Measurements from ENCODE around the gene RHPN2. TPM values are rescaled to one million over a fixed set of nuclear protein-coding genes. Genes with fewer than 3 reads are reported as not detected.

RHPN2 gene
- total and polyA plus RNA-seq, 2 experiments from 2014 or later: 11.7 to 21.7 TPM

DNA sequence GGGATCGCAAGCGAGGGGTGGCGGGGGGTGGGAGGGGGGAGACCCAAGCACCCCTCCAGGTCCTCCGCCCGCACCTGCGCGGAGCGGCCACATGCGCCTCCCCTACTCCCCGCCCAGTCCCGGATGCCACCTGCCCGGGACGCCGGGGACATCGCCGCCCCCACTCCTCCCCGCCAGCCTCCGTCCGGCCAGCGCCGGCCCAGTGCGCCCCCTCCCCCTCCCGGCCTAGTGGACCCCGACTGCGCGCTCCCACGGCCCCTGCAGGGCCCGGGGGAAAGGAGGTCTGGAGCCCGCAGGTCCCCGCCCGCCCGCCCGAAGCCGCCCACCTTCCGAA, 263 bp downstream of the RHPN2 start:
- H3K27me3 ChIP-seq: peaks cover 3% of the 10 kb centered on the region
- TF ChIP-seq, protein P1, sequence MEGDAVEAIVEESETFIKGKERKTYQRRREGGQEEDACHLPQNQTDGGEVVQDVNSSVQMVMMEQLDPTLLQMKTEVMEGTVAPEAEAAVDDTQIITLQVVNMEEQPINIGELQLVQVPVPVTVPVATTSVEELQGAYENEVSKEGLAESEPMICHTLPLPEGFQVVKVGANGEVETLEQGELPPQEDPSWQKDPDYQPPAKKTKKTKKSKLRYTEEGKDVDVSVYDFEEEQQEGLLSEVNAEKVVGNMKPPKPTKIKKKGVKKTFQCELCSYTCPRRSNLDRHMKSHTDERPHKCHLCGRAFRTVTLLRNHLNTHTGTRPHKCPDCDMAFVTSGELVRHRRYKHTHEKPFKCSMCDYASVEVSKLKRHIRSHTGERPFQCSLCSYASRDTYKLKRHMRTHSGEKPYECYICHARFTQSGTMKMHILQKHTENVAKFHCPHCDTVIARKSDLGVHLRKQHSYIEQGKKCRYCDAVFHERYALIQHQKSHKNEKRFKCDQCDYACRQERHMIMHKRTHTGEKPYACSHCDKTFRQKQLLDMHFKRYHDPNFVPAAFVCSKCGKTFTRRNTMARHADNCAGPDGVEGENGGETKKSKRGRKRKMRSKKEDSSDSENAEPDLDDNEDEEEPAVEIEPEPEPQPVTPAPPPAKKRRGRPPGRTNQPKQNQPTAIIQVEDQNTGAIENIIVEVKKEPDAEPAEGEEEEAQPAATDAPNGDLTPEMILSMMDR (IDR thresholded peaks at IDR 0.05; ENCODE audit: low read depth, low read length): no peak
- peak overlapping the region; percentile 59 for H3K4me3 ChIP-seq
- DNase-seq (ENCODE audit: low read depth in 1 of 2, low spot score in 1 of 2): peak in 1 of 2 donors; percentile 53
- H3K36me3 ChIP-seq: no peaks in the 10 kb centered on the region
- H3K4me1 ChIP-seq (ENCODE audit: low read depth): peaks cover 5% of the 10 kb centered on the region
- no peaks in the 10 kb centered on the region for H3K9me3 ChIP-seq (ENCODE audit: low read depth)
- H3K27ac ChIP-seq: no peak overlapping the region

DNA sequence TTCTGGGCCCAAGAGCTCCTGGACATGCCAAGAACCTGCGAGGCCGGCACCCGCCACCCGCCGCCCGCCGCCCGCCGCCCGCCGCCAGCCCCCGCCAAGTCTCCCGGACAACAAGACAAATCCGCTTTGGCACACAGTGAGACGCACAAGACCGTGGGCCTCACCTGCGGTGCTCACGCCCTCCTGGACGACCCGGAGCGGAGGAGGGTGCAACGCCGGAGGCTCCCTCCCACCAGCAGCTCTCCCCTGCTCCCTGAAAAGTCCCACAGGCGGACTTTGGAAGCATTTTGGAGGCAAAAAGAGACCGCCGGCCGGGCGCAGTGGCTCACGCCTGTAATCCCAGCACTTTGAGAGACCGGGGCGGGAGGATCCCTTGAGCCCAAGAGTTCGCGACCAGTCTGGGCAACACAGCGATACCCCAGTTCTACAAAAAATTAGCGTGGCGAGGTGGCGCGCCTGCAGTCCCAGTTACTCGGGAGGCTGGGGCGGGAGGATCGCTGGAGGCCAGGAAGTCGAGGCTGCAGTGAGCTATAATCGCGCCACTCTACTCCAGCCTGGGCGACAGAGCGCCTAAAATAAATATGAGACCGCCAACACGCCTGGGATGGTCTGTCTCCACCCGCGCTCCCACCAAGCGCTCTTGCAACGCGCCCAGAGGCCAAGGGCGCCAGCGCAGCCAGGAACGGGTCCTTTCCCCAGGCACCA, 783 bp downstream of the RHPN2 start:
- Histone ChIP-seq H3K4me3 (peak overlapping the region; percentile 59), H3K4me1 (ENCODE audit: low read depth) (peaks cover 5% of the 10 kb centered on the region), H3K27me3 (peaks cover 3% of the 10 kb centered on the region), H3K27ac (no peak overlapping the region), H3K36me3 (no peaks in the 10 kb centered on the region), H3K9me3 (ENCODE audit: low read depth) (no peaks in the 10 kb centered on the region)
- TF ChIP-seq, protein P1 (IDR thresholded peaks at IDR 0.05; ENCODE audit: low read depth, low read length): no peak
- peak in 1 of 2 donors; percentile 15 for DNase-seq (ENCODE audit: low read depth in 1 of 2, low spot score in 1 of 2)

DNA sequence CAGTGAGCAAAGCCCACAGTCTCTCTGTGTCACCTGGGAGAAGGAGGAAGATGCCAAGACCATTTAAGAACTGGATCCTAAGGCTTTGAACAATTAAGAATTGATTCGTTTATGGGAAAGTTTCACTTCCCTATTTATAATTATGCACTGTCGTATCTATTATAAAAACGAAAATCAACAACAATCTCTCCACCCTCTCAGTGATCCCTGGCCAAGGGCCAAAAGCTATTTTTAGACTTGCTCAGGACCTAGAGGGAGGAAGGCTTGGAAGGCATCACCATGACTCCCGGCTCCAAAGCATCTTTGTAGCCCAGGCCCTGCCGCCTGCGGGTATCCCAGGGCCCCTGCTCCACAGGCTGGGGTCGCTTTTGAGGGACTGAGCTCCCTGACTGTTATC, 1.3 kb downstream of the RHPN2 start:
- Histone ChIP-seq H3K4me1 (ENCODE audit: low read depth) (peaks cover 5% of the 10 kb centered on the region), H3K4me3 (peak overlapping the region; percentile 59), H3K27me3 (peaks cover 3% of the 10 kb centered on the region), H3K9me3 (ENCODE audit: low read depth) (no peaks in the 10 kb centered on the region), H3K36me3 (no peaks in the 10 kb centered on the region), H3K27ac (no peak overlapping the region)
- TF ChIP-seq, protein P1 (IDR thresholded peaks at IDR 0.05; ENCODE audit: low read depth, low read length): no peak
- DNase-seq (ENCODE audit: low read depth in 1 of 2, low spot score in 1 of 2): peak; percentile 45 to 49

DNA sequence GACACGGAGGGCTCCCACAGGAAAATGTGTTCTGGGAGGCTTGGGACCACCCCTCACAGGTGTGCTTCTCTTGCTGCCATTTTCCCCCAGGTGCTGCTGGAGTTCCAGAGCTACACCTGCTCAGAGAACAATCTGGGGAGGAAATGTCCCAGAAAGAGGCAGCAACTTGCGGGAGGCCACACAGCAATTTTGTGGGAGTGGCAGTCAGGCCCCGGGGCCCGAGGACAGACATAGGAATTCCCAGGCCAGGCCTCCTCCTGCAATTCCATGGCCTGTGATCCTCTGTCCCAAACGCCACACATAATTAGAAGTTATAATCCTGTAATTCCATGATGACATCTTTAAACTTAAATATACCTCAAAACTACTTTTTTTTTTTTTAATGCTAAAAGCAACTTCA, 1.8 kb downstream of the RHPN2 start:
- no peak for DNase-seq (ENCODE audit: low read depth in 1 of 2, low spot score in 1 of 2)
- Histone ChIP-seq H3K36me3 (no peaks in the 10 kb centered on the region), H3K4me1 (ENCODE audit: low read depth) (peaks cover 5% of the 10 kb centered on the region), H3K4me3 (no peak overlapping the region), H3K9me3 (ENCODE audit: low read depth) (no peaks in the 10 kb centered on the region), H3K27ac (no peak overlapping the region), H3K27me3 (peaks cover 3% of the 10 kb centered on the region)
- TF ChIP-seq, protein P1 (IDR thresholded peaks at IDR 0.05; ENCODE audit: low read depth, low read length): no peak

DNA sequence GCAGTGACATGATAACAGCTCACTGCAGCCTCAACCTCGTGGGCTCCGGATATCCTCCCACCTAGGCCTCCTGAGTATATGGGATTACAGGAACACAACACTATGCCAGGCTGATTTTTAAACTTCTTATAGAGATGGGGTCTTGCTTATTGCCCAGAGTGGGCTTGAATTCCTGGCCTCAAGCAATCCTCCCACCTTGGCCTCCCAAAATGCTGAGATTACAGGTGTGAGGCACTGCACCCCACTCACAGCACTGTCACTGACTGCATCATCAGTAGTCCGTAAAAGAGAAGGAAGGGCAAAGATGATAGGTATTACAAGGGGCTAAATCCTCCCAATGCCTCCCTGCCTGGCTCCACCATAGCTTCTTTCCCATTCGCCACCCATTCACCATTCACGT, 4.1 kb downstream of the RHPN2 start:
- no peaks in the 10 kb centered on the region for H3K9me3 ChIP-seq (ENCODE audit: low read depth)
- no peaks in the 10 kb centered on the region for H3K36me3 ChIP-seq
- peaks cover 5% of the 10 kb centered on the region for H3K4me1 ChIP-seq (ENCODE audit: low read depth)
- H3K4me3 ChIP-seq: no peak overlapping the region
- TF ChIP-seq, protein P1 (IDR thresholded peaks at IDR 0.05; ENCODE audit: low read depth, low read length): no peak
- no peak overlapping the region for H3K27ac ChIP-seq
- DNase-seq (ENCODE audit: low read depth in 1 of 2, low spot score in 1 of 2): no peak
- H3K27me3 ChIP-seq: peaks cover 3% of the 10 kb centered on the region
